HAP-1 (cell line): Measurements from ENCODE around the gene CAMK2N1.

ENCODE experiments used
- DNase-seq, 2 experiments: peaks; one replicate each; pipeline ENCODE4 v3.0.0-alpha.2; 2016 to 2020; ENCODE audit warnings: low spot score in 2 of 2
- H3K27me3 ChIP-seq: fragments of 250-450 bp; sonication (Bioruptor Pico); 2 replicates; pipeline ENCODE4 v1.5.1; 2020; ENCODE audit warnings: low read depth, mild to moderate bottlenecking, moderate library complexity
- H3K36me3 ChIP-seq: fragments of 250-450 bp; sonication (Bioruptor Pico); replicated peaks from 2 replicates; pipeline ENCODE4 v1.5.1; 2020; ENCODE audit warnings: mild to moderate bottlenecking
- H3K4me1 ChIP-seq: fragments of 250-450 bp; sonication (Bioruptor Pico); 2 replicates; pipeline ENCODE4 v1.5.1; 2020; ENCODE audit warnings: mild to moderate bottlenecking
- H3K4me3 ChIP-seq: fragments of 250-450 bp; sonication (Bioruptor Pico); 2 replicates; pipeline ENCODE4 v1.5.1; 2020; ENCODE audit warnings: mild to moderate bottlenecking, moderate library complexity
- H3K9me3 ChIP-seq: fragments of 250-450 bp; sonication (Bioruptor Pico); 2 replicates; pipeline ENCODE4 v1.5.1; 2020; ENCODE audit warnings: mild to moderate bottlenecking, moderate library complexity
- in situ Hi-C: fragments of 300-500 bp; cut with MboI; formaldehyde crosslinking; loops from 3 replicates; pipeline ENCODE4 v1.14.3; 2020; ENCODE audit warnings: low sequenced_read_pairs, inconsistent platforms, mixed read lengths

The CAMK2N1 gene

GRCh38 chr1:20493839-20494608, 8.0 kb upstream of the CAMK2N1 start:
- Histone ChIP-seq H3K4me1 (peaks cover 6% of the 10 kb centered on the region; the same call in 1 of the 2 replicates), H3K9me3 (no peaks in the 10 kb centered on the region), H3K36me3 (peaks cover 1% of the 10 kb centered on the region), H3K4me3 (no peak overlapping the region), H3K27me3 (no peaks in the 10 kb centered on the region)
- in situ Hi-C loops, result loop anchor here (5.0 kb wide), 2 partner anchors 132 to 277 kb away; no protein-coding TSS in a partner anchor
- DNase-seq, result peak; percentile 59 to 90

GRCh38 chr1:20493309-20493708, 7.3 kb upstream of the CAMK2N1 start:
- Histone ChIP-seq H3K9me3 (no peaks in the 10 kb centered on the region), H3K36me3 (no peaks in the 10 kb centered on the region; the same call in 1 of the 2 replicates), H3K27me3 (no peaks in the 10 kb centered on the region), H3K4me3 (no peak overlapping the region), H3K4me1 (peaks cover 6% of the 10 kb centered on the region; the same call in 1 of the 2 replicates)
- DNase-seq, result no peak
- in situ Hi-C loops, result loop anchor here (5.0 kb wide), 2 partner anchors 131 to 276 kb away; no protein-coding TSS in a partner anchor

GRCh38 chr1:20492751-20493150, 6.7 kb upstream of the CAMK2N1 start:
- DNase-seq, result no peak
- Histone ChIP-seq H3K36me3 (no peaks in the 10 kb centered on the region; the same call in 1 of the 2 replicates), H3K27me3 (no peaks in the 10 kb centered on the region), H3K4me1 (peaks cover 6% of the 10 kb centered on the region; the same call in 1 of the 2 replicates), H3K9me3 (no peaks in the 10 kb centered on the region), H3K4me3 (no peak overlapping the region)
- in situ Hi-C loops, result loop anchor here (5.0 kb wide), 2 partner anchors 130 to 275 kb away; no protein-coding TSS in a partner anchor

GRCh38 chr1:20491866-20492265, 5.9 kb upstream of the CAMK2N1 start:
- H3K36me3 ChIP-seq, result no peaks in the 10 kb centered on the region
- no peak overlapping the region for H3K4me3 ChIP-seq
- no peaks in the 10 kb centered on the region for H3K9me3 ChIP-seq
- peaks cover 6% of the 10 kb centered on the region; the same call in 1 of the 2 replicates for H3K27me3 ChIP-seq
- no peak for DNase-seq
- in situ Hi-C loops, result loop anchor here (5.0 kb wide), 2 partner anchors 130 to 275 kb away; no protein-coding TSS in a partner anchor
- peaks cover 6% of the 10 kb centered on the region; the same call in 1 of the 2 replicates for H3K4me1 ChIP-seq

- Histone ChIP-seq H3K4me3 (no peak overlapping the region), H3K4me1 (peaks cover 6% of the 10 kb centered on the region; the same call in 1 of the 2 replicates), H3K9me3 (no peaks in the 10 kb centered on the region), H3K27me3 (peaks cover 9% of the 10 kb centered on the region; the same call in 1 of the 2 replicates), H3K36me3 (no peaks in the 10 kb centered on the region)
- in situ Hi-C loops, result loop anchor here (5.0 kb wide), 2 partner anchors 129 to 274 kb away; no protein-coding TSS in a partner anchor
- no peak for DNase-seq
Observed at GRCh38 chr1:20491178-20491577, 5.2 kb upstream of the CAMK2N1 start.

- Histone ChIP-seq H3K36me3 (no peaks in the 10 kb centered on the region), H3K4me1 (no peaks in the 10 kb centered on the region), H3K27me3 (peaks cover 11% of the 10 kb centered on the region; the same call in 1 of the 2 replicates), H3K9me3 (no peaks in the 10 kb centered on the region), H3K4me3 (no peak overlapping the region)
- DNase-seq, result no peak
- in situ Hi-C loops, result no loop called here
Observed at GRCh38 chr1:20487236-20487590, 1.2 kb upstream of the CAMK2N1 start.

GRCh38 chr1:20486457-20487235, 636 bp upstream of the CAMK2N1 start:
- in situ Hi-C loops, result no loop called here
- Histone ChIP-seq H3K4me3 (peak overlapping the region; percentile 49), H3K9me3 (no peaks in the 10 kb centered on the region), H3K27me3 (peaks cover 11% of the 10 kb centered on the region; the same call in 1 of the 2 replicates), H3K4me1 (no peaks in the 10 kb centered on the region), H3K36me3 (no peaks in the 10 kb centered on the region)
- DNase-seq, result peak; percentile 63 to 91

GRCh38 chr1:20484519-20485462, 1.2 kb downstream of the CAMK2N1 start:
- no peaks in the 10 kb centered on the region for H3K4me1 ChIP-seq
- peak in 1 of 2 experiments; percentile 49 for DNase-seq
- H3K4me3 ChIP-seq, result peak overlapping the region; percentile 52
- no peaks in the 10 kb centered on the region for H3K36me3 ChIP-seq
- in situ Hi-C loops, result no loop called here
- peaks cover 11% of the 10 kb centered on the region; the same call in 1 of the 2 replicates for H3K27me3 ChIP-seq
- H3K9me3 ChIP-seq, result no peaks in the 10 kb centered on the region

- Histone ChIP-seq H3K4me1 (no peaks in the 10 kb centered on the region), H3K27me3 (peaks cover 11% of the 10 kb centered on the region; the same call in 1 of the 2 replicates), H3K4me3 (peak overlapping the region; percentile 52), H3K9me3 (no peaks in the 10 kb centered on the region), H3K36me3 (no peaks in the 10 kb centered on the region)
- in situ Hi-C loops, result no loop called here
- peak in 1 of 2 experiments; percentile 50 for DNase-seq
Observed at GRCh38 chr1:20483833-20484518, 2.0 kb downstream of the CAMK2N1 start.

GRCh38 chr1:20483098-20483832, 2.7 kb downstream of the CAMK2N1 start:
- DNase-seq, result no peak
- no peaks in the 10 kb centered on the region for H3K9me3 ChIP-seq
- no peaks in the 10 kb centered on the region for H3K4me1 ChIP-seq
- H3K27me3 ChIP-seq, result peaks cover 11% of the 10 kb centered on the region; the same call in 1 of the 2 replicates
- in situ Hi-C loops, result no loop called here
- no peaks in the 10 kb centered on the region for H3K36me3 ChIP-seq
- peak overlapping the region; percentile 52; the same call in 1 of the 2 replicates for H3K4me3 ChIP-seq

GRCh38 chr1:20481643-20482498, 4.1 kb downstream of the CAMK2N1 start:
- DNase-seq, result no peak
- Histone ChIP-seq H3K4me3 (no peak overlapping the region), H3K27me3 (peaks cover 6% of the 10 kb centered on the region; the same call in 1 of the 2 replicates), H3K36me3 (no peaks in the 10 kb centered on the region), H3K4me1 (no peaks in the 10 kb centered on the region; the same call in 1 of the 2 replicates), H3K9me3 (no peaks in the 10 kb centered on the region)
- in situ Hi-C loops, result no loop called here
